Panc1 (cell line): ENCODE results near the gene VWA2. TPM values are rescaled to one million over a fixed set of nuclear protein-coding genes. Genes with fewer than 3 reads are reported as not detected.

Source experiments
- ATAC-seq: fragments of 200-7000 bp; cut with Tn5 transposase; 2 replicates; pipeline ENCODE4 v1.9.1; 2020; ENCODE audit warnings: mild to moderate bottlenecking, moderate library complexity
- BruUV-seq: library from RNA; stranded (reverse); fragments of 400-500 nt; replicated peaks from 2 replicates; lab custom pipeline; 2021; lab: Mats Ljungman, UMichigan
- CTCF ChIA-PET: fragments of 300-600 bp; sonication (Branson Sonifier 250); formaldehyde crosslinking; loops from one replicate; lab custom pipeline; 2022; ENCODE audit warnings: antibody characterized with exemption; lab: Charles Lee
- POLR2A ChIA-PET: fragments of 300-600 bp; sonication (Branson Sonifier 250); formaldehyde crosslinking; loops from one replicate; lab custom pipeline; 2022; ENCODE audit warnings: antibody characterized with exemption; lab: Charles Lee
- DNase-seq: peaks from one replicate; pipeline ENCODE4 v3.0.0-alpha.2; 2010; ENCODE audit warnings: low read depth, low spot score
- H3K27ac ChIP-seq: 2 replicates; pipeline ENCODE4 v1.5.1; 2011; ENCODE audit warnings: mild to moderate bottlenecking, low read length, inconsistent platforms
- H3K27me3 ChIP-seq: fragments of 200-500 bp; sonication (Bioruptor generic); 2 replicates; pipeline ENCODE4 v1.6.0; 2014; ENCODE audit warnings: low read length, inconsistent platforms; ENCODE audit not compliant: control insufficient read depth, insufficient read depth
- H3K36me3 ChIP-seq: fragments of 200-500 bp; sonication (Bioruptor generic); 2 replicates; pipeline ENCODE4 v1.5.1; 2014; ENCODE audit warnings: inconsistent platforms, mild to moderate bottlenecking, low read length, moderate library complexity; ENCODE audit not compliant: control insufficient read depth, insufficient read depth
- H3K4me1 ChIP-seq: 2 replicates; pipeline ENCODE4 v1.5.1; 2011; ENCODE audit warnings: inconsistent platforms, mild to moderate bottlenecking, low read length, moderate library complexity; ENCODE audit not compliant: control insufficient read depth, insufficient read depth
- H3K4me3 ChIP-seq, 2 experiments: 2 replicates each; pipeline ENCODE4 v1.5.1; 2011 to 2012; ENCODE audit warnings: low read depth in 2 of 2, low read length in 2 of 2, mild to moderate bottlenecking in 2 of 2, inconsistent platforms in 1 of 2, moderate library complexity in 1 of 2
- H3K9me3 ChIP-seq: fragments of 200-500 bp; sonication (Bioruptor generic); 2 replicates; pipeline ENCODE4 v1.5.1; 2014; ENCODE audit warnings: low read depth, mild to moderate bottlenecking, inconsistent platforms, low read length, moderate library complexity; ENCODE audit not compliant: control insufficient read depth, insufficient read depth
- POLR2AphosphoS5 ChIP-seq: IDR thresholded peaks from 2 replicates; pipeline ENCODE4 v1.6.1; 2012; ENCODE audit warnings: mild to moderate bottlenecking, low read depth, low read length, moderate library complexity
- REST ChIP-seq, 2 experiments: IDR thresholded peaks; 2 replicates each; pipeline ENCODE4 v1.6.1; 2011 to 2012; ENCODE audit warnings: low read depth in 2 of 2, control low read depth in 1 of 2, low read length in 1 of 2, mild to moderate bottlenecking in 1 of 2, moderate library complexity in 1 of 2; ENCODE audit not compliant: insufficient read depth in 1 of 2
- SIN3A ChIP-seq: IDR thresholded peaks from 2 replicates; pipeline ENCODE4 v1.6.1; 2012; ENCODE audit warnings: low read depth, mild to moderate bottlenecking, low read length, moderate library complexity, borderline replicate concordance; ENCODE audit not compliant: insufficient read depth
- TCF7L2 ChIP-seq: IDR thresholded peaks from 2 replicates; pipeline ENCODE4 v1.6.1; 2011; ENCODE audit warnings: mild to moderate bottlenecking, low read depth, low read length, inconsistent platforms
- in situ Hi-C: cut with HindIII; loops from 2 replicates; pipeline ENCODE4 v1.10.0; 2016; ENCODE audit warnings: low sequenced_read_pairs, low pct_unique_long_range_greater_than_20kb
- intact Hi-C: fragments of 100-400 bp; cut with micrococcal nuclease; formaldehyde crosslinking; loops from one replicate; pipeline ENCODE4 v1.10.0; 2022; ENCODE audit not compliant: unreplicated experiment
- total RNA-seq: library from RNA; stranded (reverse); gene quantifications from one replicate; pipeline ENCODE4 v1.2.1, GENCODE V29; 2021; ENCODE audit not compliant: unreplicated experiment
- TF ChIP-seq, protein P1 (sequence below): fragments of 450-650 bp; IDR thresholded peaks from 2 replicates; pipeline ENCODE4 v1.5.1; 2017; ENCODE audit warnings: mild to moderate bottlenecking

The VWA2 gene
- total RNA-seq, 1 experiment from 2014 or later = 0.77 TPM

- POLR2A ChIA-PET = interaction anchor here (0.7 kb wide), 1 partner anchor 86 kb away, joined by 3 read pairs; no protein-coding TSS in a partner anchor
Observed at GRCh38 chr10:114293075-114293474, 54.0 kb downstream of the VWA2 start.

DNA sequence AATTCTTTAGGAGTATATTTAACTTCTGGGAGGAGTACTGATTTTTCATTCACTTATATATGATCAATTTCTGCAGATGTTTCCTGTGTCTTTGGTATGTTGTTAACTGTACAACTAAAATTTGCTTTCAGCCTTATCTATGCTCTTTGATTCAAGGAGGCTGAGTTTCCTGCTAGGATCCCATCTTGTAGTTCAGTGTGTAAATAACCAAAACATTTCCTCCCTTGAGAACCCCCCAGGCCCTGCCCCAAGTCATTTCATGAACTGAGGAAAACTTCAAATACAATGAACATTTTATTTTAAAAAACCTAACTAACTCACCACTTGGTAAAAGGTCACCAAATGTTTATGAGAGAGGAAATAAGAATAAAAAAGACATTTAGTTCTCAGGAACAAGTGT, 55.5 kb downstream of the VWA2 start:
- H3K27ac ChIP-seq = no peak overlapping the region
- ATAC-seq (no peak), DNase-seq (no peak)
- H3K9me3 ChIP-seq = peaks cover 11% of the 10 kb centered on the region; the same call in 1 of the 2 replicates
- H3K27me3 ChIP-seq = no peaks in the 10 kb centered on the region
- CTCF ChIA-PET = no interaction called here
- peaks cover 40% of the 10 kb centered on the region for H3K36me3 ChIP-seq
- in situ Hi-C loops = no loop called here
- intact Hi-C loops = no loop called here
- no peaks in the 10 kb centered on the region for H3K4me1 ChIP-seq
- H3K4me3 ChIP-seq = no peak overlapping the region
- no TSS peak for BruUV-seq
- TF ChIP-seq REST (IDR thresholded peaks at IDR 0.05; ENCODE audit: insufficient read depth in 1 of 2, low read depth in 2 of 2, low read length in 1 of 2) (no peak), SIN3A (no peak), POLR2AphosphoS5 (no peak), TCF7L2 (no peak)
- TF ChIP-seq, protein P1, sequence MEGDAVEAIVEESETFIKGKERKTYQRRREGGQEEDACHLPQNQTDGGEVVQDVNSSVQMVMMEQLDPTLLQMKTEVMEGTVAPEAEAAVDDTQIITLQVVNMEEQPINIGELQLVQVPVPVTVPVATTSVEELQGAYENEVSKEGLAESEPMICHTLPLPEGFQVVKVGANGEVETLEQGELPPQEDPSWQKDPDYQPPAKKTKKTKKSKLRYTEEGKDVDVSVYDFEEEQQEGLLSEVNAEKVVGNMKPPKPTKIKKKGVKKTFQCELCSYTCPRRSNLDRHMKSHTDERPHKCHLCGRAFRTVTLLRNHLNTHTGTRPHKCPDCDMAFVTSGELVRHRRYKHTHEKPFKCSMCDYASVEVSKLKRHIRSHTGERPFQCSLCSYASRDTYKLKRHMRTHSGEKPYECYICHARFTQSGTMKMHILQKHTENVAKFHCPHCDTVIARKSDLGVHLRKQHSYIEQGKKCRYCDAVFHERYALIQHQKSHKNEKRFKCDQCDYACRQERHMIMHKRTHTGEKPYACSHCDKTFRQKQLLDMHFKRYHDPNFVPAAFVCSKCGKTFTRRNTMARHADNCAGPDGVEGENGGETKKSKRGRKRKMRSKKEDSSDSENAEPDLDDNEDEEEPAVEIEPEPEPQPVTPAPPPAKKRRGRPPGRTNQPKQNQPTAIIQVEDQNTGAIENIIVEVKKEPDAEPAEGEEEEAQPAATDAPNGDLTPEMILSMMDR = no peak
- POLR2A ChIA-PET = no interaction called here

More at GRCh38 chr10:114293075-114293474, 54.0 kb downstream of the VWA2 start:
- in situ Hi-C loops = no loop called here
- ATAC-seq (no peak), DNase-seq (no peak)
- Histone ChIP-seq H3K27ac (no peak overlapping the region), H3K4me1 (no peaks in the 10 kb centered on the region), H3K9me3 (peaks cover 11% of the 10 kb centered on the region; the same call in 1 of the 2 replicates), H3K27me3 (no peaks in the 10 kb centered on the region), H3K36me3 (peaks cover 36% of the 10 kb centered on the region), H3K4me3 (no peak overlapping the region)
- BruUV-seq = no TSS peak
- CTCF ChIA-PET = no interaction called here
- TF ChIP-seq POLR2AphosphoS5 = no peak
- TF ChIP-seq, protein P1 = no peak
- TF ChIP-seq REST (IDR thresholded peaks at IDR 0.05; ENCODE audit: insufficient read depth in 1 of 2, low read depth in 2 of 2, low read length in 1 of 2) = no peak
- TF ChIP-seq TCF7L2 = no peak
- TF ChIP-seq SIN3A = no peak
- intact Hi-C loops = no loop called here
